B cell (primary cell): Measurements from ENCODE around the gene MYCL. TPM values are rescaled to one million over a fixed set of nuclear protein-coding genes. Genes with fewer than 3 reads are reported as not detected.

Source experiments
- ATAC-seq: fragments of 200-7000 bp; cut with Tn5 transposase; one replicate; pipeline ENCODE4 v1.10.0; 2021; ENCODE audit warnings: low read depth, mild to moderate bottlenecking, moderate number of reproducible peaks, moderate library complexity
- CTCF ChIA-PET: fragments of 350-600 bp; sonication (Branson Sonifier 250); formaldehyde crosslinking; loops from one replicate; lab custom pipeline; 2021; ENCODE audit warnings: antibody characterized with exemption, inconsistent platforms; lab: Charles Lee
- POLR2A ChIA-PET: fragments of 350-600 bp; sonication (Branson Sonifier 250); formaldehyde crosslinking; loops from one replicate; lab custom pipeline; 2021; ENCODE audit warnings: antibody characterized with exemption; lab: Charles Lee
- DNase-seq: peaks from one replicate; pipeline ENCODE4 v3.0.0; 2013
- H2AFZ ChIP-seq: 2 replicates; pipeline ENCODE4 v1.6.1; 2012; ENCODE audit warnings: mild to moderate bottlenecking, low read depth, low read length; ENCODE audit not compliant: insufficient read depth, poor library complexity, severe bottlenecking
- H3K27ac ChIP-seq, 2 donors: 1 replicate in 1 of 2; 2 replicates in 1 of 2; pipeline ENCODE4 v1.5.1; 2012 to 2013; ENCODE audit warnings: low read length in 2 of 2, mild to moderate bottlenecking in 2 of 2, moderate library complexity in 1 of 2
- H3K27me3 ChIP-seq, 4 experiments: fragments of 200-600 bp in 1 of 4; sonication (generic) in 1 of 4; replicated peaks in 1 of 4; 1 replicate in 2 of 4; 2 replicates in 2 of 4; pipeline versions ENCODE4 v1.6.1 to v1.7.0; 2013 to 2016; ENCODE audit warnings: low read length in 3 of 4, mild to moderate bottlenecking in 2 of 4, mixed read lengths in 1 of 4, moderate library complexity in 1 of 4; ENCODE audit not compliant: insufficient read depth in 4 of 4, control insufficient read depth in 3 of 4; ENCODE audit errors: control extremely low read depth in 1 of 4
- H3K36me3 ChIP-seq, 2 experiments: replicated peaks in 1 of 2; 1 replicate in 1 of 2; 2 replicates in 1 of 2; pipeline versions ENCODE4 v1.6.1 to v1.7.1; 2013; ENCODE audit warnings: low read length in 1 of 2; ENCODE audit not compliant: insufficient read depth in 2 of 2, control insufficient read depth in 1 of 2; ENCODE audit errors: control extremely low read depth in 1 of 2, extremely low read depth in 1 of 2
- H3K4me1 ChIP-seq, 2 donors: fragments of 200-600 bp in 1 of 2; sonication (generic) in 1 of 2; 1 replicate in 1 of 2; 2 replicates in 1 of 2; pipeline versions ENCODE4 v1.5.1 to v1.6.1; 2013 to 2017; ENCODE audit warnings: low read length in 2 of 2; ENCODE audit not compliant: control insufficient read depth in 2 of 2, insufficient read depth in 2 of 2
- H3K4me2 ChIP-seq: replicated peaks from 2 replicates; pipeline ENCODE3; 2012; ENCODE audit warnings: mild to moderate bottlenecking, low read depth, low read length; ENCODE audit not compliant: poor library complexity, severe bottlenecking
- H3K4me3 ChIP-seq, 5 experiments: fragments of 200-600 bp in 1 of 5; sonication (generic) in 1 of 5; 1 replicate in 3 of 5; 2 replicates in 2 of 5; pipeline versions ENCODE4 v1.5.1 to v1.7.0; 2011 to 2016; ENCODE audit warnings: low read length in 4 of 5, mild to moderate bottlenecking in 4 of 5, low read depth in 2 of 5, control low read depth in 1 of 5, moderate library complexity in 1 of 5; ENCODE audit not compliant: insufficient read depth in 1 of 5; ENCODE audit errors: control extremely low read depth in 1 of 5, extremely low read depth in 1 of 5
- H3K79me2 ChIP-seq: fragments of 200-600 bp; sonication (generic); one replicate; pipeline ENCODE4 v1.6.0; 2016; ENCODE audit warnings: low read length; ENCODE audit not compliant: control insufficient read depth, insufficient read depth
- H3K9ac ChIP-seq: fragments of 200-600 bp; sonication (generic); 2 replicates; pipeline ENCODE4 v1.6.1; 2017; ENCODE audit warnings: mild to moderate bottlenecking, low read length, moderate library complexity
- H3K9me3 ChIP-seq, 3 donors: one replicate each; pipeline versions ENCODE4 v1.6.1 to v1.7.1; 2013; ENCODE audit warnings: low read length in 2 of 3; ENCODE audit not compliant: control insufficient read depth in 2 of 3, insufficient read depth in 1 of 3; ENCODE audit errors: control extremely low read depth in 1 of 3
- H4K20me1 ChIP-seq: 2 replicates; pipeline ENCODE4 v1.6.0; 2012; ENCODE audit warnings: mild to moderate bottlenecking, low read length; ENCODE audit not compliant: insufficient read depth, control insufficient read depth, poor library complexity, severe bottlenecking
- H3K27ac Mint-ChIP-seq: one replicate; pipeline ENCODE4 v1.8.0; 2021; ENCODE audit warnings: mixed read lengths
- H3K27me3 Mint-ChIP-seq: one replicate; pipeline ENCODE4 v1.8.0; 2021; ENCODE audit warnings: mixed read lengths
- H3K4me1 Mint-ChIP-seq: one replicate; pipeline ENCODE4 v1.8.0; 2021; ENCODE audit warnings: mixed read lengths
- H3K4me3 Mint-ChIP-seq: one replicate; pipeline ENCODE4 v1.8.0; 2021; ENCODE audit warnings: mixed read lengths
- H3K9me3 Mint-ChIP-seq: one replicate; pipeline ENCODE4 v1.8.0; 2022; ENCODE audit warnings: mixed read lengths; ENCODE audit not compliant: insufficient read depth
- CTCF ChIP-seq: fragments of 200-600 bp; IDR thresholded peaks from one replicate; pipeline ENCODE4 v1.8.0; 2022; ENCODE audit warnings: antibody characterized with exemption, mild to moderate bottlenecking
- EZH2 ChIP-seq: IDR thresholded peaks from 2 replicates; pipeline ENCODE4 v1.6.1; 2012; ENCODE audit warnings: borderline replicate concordance, low read depth, mild to moderate bottlenecking, moderate library complexity, low read length; ENCODE audit not compliant: insufficient read depth, poor library complexity, severe bottlenecking
- WGBS: methylation state at CpG from one replicate; pipeline ENCODE4 v1.1.5; 2013; ENCODE audit warnings: missing lambda C conversion rate; ENCODE audit not compliant: insufficient coverage; 5-methylcytosine and 5-hydroxymethylcytosine counted together
- intact Hi-C: fragments of 100-400 bp; cut with micrococcal nuclease; formaldehyde crosslinking; loops from one replicate; pipeline ENCODE4 v1.10.0; 2022
- polyA plus RNA-seq: library from polyadenylated mRNA; depleted of rRNA; stranded (reverse); fragments of >200 nt; gene quantifications from 2 replicates; pipeline ENCODE4 v1.2.3, GENCODE V29; 2012
- total RNA-seq, 2 donors: library from RNA; stranded (reverse); fragments of 120-200 nt in 1 of 2; gene quantifications; 1 replicate in 1 of 2; 2 replicates in 1 of 2; pipeline versions ENCODE4 v1.2.3 to v1.2.4, GENCODE V29; 2013 to 2022

MYCL gene
- total and polyA plus RNA-seq, 2 donors (not counting 1 experiment from before 2014, with no cell fraction given) = 0.03 to 0.62 TPM

- WGBS = no CpG with 5 or more reads among the region's 3 CpGs
- Histone ChIP-seq H3K36me3 (no peaks in the 10 kb centered on the region), H3K4me3 (no peak overlapping the region), H3K4me1 (peaks cover 14 to 20% of the 10 kb centered on the region in 2 donors), H2AFZ (no peak overlapping the region), H3K9me3 (no peaks in the 10 kb centered on the region), H3K79me2 (no peaks in the 10 kb centered on the region), H3K9ac (no peak overlapping the region), H3K27me3 (peaks cover 0 to 59% (median 25%) of the 10 kb centered on the region in 4 experiments), H3K4me2 (no peak overlapping the region), H3K27ac (no peak overlapping the region), H4K20me1 (no peaks in the 10 kb centered on the region)
- no peaks in the 10 kb centered on the region for H3K9me3 Mint-ChIP-seq
- intact Hi-C loops = no loop called here
- no peak overlapping the region for H3K4me3 Mint-ChIP-seq
- ChIA-PET CTCF (interaction anchor here (0.9 to 6.9 kb wide), 2 partner anchors 75 to 82 kb away, joined by 4 to 102 read pairs; no protein-coding TSS in a partner anchor), POLR2A (no interaction called here)
- H3K4me1 Mint-ChIP-seq = peaks cover 6% of the 10 kb centered on the region
- H3K27ac Mint-ChIP-seq = no peak overlapping the region
- no peak for ATAC-seq
- TF ChIP-seq EZH2 = no peak
- H3K27me3 Mint-ChIP-seq = peaks cover 52% of the 10 kb centered on the region
- no peak for DNase-seq
Measured at GRCh38 chr1:39898191-39898590, 3.5 kb downstream of the MYCL start.

GRCh38 chr1:39896909-39897685, 4.6 kb downstream of the MYCL start:
- no peak overlapping the region for H3K9ac ChIP-seq
- no peaks in the 10 kb centered on the region for H3K9me3 ChIP-seq
- intact Hi-C loops = no loop called here
- peaks cover 0 to 52% (median 22%) of the 10 kb centered on the region in 4 experiments for H3K27me3 ChIP-seq
- WGBS = 97% methylated on average over 6 of the region's 11 CpGs
- no peak overlapping the region for H3K27ac ChIP-seq
- POLR2A ChIA-PET = no interaction called here
- no peak for DNase-seq
- no peak overlapping the region for H3K27ac Mint-ChIP-seq
- H3K4me1 Mint-ChIP-seq = peaks cover 5% of the 10 kb centered on the region
- peaks cover 9 to 12% of the 10 kb centered on the region in 2 donors for H3K4me1 ChIP-seq
- no peaks in the 10 kb centered on the region for H3K79me2 ChIP-seq
- no peak for TF ChIP-seq EZH2
- TF ChIP-seq CTCF = no peak
- H3K9me3 Mint-ChIP-seq = no peaks in the 10 kb centered on the region
- CTCF ChIA-PET = interaction anchor here (0.9 to 1.4 kb wide), 6 partner anchors 22 to 136 kb away, joined by 3 to 5 read pairs (median 4); no protein-coding TSS in a partner anchor
- H3K4me3 ChIP-seq = no peak overlapping the region
- H3K4me2 ChIP-seq = no peak overlapping the region
- H2AFZ ChIP-seq = no peak overlapping the region
- no peak for ATAC-seq
- peaks cover 52% of the 10 kb centered on the region for H3K27me3 Mint-ChIP-seq
- no peaks in the 10 kb centered on the region for H4K20me1 ChIP-seq
- H3K36me3 ChIP-seq = no peaks in the 10 kb centered on the region
- no peak overlapping the region for H3K4me3 Mint-ChIP-seq
